Stimulated activated CD8-positive, alpha-beta memory T cell treated with anti-CD3 and anti-CD28 coated beads, Interleukin-7, amount 100 ng/mL, for 48 hours (primary cell): ENCODE results near the gene TRIM24.

Experiments used
- DNase-seq, 2 donors: peaks; one replicate each; pipeline ENCODE4 v3.0.0-alpha.2; 2020; ENCODE audit warnings: low read depth in 1 of 2; ENCODE audit errors: extremely low read depth in 1 of 2

TRIM24 gene

DNA sequence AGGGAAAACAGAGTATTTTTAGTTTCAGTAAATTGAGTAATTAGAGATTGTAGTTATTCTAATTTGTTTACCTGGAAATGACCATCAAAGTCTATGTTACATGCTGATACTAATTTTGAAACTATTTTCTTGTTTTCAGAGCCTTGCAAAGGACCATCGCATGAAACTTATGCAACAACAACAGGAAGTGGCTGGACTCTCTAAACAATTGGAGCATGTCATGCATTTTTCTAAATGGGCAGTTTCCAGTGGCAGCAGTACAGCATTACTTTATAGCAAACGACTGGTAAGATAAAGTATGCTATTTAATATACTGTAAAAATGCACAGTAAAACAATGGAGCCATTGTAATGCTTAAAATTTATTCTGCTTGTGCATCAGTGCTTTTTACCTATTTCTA, 78.5 kb downstream of the TRIM24 start:
- DNase-seq = no peak

DNA sequence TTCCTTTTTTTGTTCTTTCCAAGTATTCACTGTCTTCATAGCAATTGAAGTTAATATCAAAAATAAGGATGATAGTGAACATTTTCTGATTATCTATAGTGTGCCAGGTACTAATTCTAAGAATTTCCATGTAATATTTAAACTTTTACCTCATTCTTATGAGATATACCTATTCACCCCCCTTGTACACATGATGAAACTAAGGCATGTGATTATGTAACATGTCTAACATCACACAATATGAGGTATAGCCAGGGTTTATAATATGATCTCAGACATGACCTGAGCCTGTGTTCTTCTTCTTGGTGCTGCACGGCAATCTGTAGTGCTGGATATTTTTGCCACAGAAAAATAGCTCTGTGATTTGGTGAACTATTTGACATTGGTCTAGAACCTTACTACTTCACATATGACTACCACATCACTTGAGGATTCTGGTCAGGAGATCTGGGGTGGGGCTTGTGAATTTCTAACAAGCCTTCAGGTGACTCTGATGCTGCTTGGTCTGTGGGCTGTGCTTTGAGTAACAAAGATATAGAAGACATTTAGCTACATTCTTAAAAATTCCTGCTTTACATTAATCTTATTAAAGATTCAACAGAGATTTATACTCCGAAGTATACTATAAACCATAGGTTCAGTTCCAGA, 79.1 kb downstream of the TRIM24 start:
- DNase-seq = no peak

DNA sequence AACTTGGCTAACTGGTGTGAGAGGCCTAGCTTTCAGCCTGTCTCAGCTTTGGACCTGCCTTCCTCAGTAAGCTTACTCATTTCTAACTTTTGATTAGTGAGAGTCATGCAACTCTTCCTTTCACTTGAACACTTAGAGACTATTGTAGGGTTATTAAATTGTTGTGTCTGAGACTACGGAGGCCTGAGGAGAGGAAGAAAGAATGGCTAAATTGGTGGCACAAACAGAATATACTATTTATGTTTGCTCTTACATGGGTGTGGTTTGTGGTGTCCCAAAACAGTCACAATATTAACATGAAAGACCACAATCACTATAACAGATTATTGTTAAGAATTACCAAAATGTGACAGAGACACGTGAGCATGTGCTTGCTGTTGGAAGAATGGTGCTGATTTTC, 82.1 kb downstream of the TRIM24 start:
- no peak for DNase-seq

DNA sequence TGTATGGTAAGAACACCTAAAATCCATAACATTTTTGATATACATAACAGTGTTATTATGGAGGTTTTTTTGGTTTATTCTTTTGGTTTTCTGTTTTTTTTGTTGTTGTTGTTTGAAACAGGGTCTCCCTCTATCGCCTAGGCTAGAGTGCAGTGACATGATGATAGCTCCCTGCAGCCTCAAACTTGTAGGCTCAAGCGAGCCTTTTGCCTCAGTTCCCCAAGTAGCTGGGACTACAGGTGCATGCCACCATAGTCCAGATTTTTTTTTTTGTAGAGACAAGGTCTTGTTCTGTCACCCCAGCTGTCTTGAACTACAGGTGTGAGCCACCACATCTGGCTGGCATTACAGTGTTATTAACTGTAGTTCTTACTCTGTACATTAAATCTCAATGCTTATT, 83.7 kb downstream of the TRIM24 start:
- DNase-seq = no peak

DNA sequence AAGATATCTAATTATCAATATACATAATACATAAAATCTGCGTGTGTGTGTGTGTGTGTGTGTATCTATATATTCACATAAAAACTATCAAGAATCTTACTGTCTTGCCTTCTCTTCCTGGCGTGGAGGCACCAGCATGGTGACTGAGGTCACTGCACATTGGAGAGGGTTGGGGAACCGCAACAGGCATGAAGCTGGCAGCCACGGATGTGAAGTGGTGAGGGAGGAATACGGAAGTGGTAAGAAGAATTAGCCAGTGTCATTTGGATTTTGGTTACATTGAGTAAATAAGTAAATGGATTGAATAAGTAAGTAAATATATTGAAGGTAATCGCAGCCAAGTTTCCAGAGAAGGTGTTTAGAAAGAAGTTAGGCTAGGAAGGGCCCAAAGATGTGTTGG, 85.1 kb downstream of the TRIM24 start:
- DNase-seq = no peak

DNA sequence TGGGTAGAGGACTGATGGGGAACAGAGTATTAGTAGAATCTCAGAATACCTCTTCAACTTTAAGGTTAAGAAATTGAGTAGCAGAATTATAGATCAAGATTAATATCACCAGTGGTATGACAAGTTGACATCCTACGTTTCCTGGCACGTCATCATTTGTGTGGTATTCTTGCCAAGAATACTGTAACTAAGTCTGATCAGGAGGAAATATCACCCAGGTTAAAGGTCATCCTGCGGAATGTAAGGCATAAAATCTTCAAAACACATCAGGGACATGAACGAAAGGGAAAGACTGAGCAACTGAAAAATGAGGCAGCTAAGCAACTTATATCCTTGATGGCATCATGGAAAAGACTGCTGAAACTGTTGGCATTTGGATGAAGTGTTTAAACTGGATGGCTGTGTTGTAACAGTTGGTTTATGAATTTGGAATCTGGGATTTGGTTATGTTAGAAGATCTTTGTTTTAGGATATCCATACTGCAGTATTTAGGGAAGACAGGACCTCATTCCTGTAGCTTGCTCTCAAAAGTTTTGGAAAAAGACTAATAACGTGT, 86.1 kb downstream of the TRIM24 start:
- no peak for DNase-seq

DNA sequence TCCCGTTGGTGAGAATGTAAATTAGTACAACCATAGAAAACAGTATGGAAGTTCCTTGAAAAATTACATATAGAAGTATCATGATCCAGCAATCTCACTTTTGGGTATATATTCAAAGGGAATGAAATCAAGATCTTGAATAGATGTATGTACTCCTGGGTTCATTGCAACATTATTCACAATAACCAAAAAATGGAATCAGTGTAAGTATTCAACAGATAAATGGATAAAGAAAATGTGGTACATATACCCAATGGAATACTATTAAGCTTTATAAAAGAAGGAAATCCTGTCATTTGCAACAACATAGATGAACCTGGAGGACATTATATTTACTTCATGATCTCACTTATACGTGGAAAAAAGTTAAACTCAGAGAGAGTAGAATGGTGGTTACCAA, 86.8 kb downstream of the TRIM24 start:
- no peak for DNase-seq

DNA sequence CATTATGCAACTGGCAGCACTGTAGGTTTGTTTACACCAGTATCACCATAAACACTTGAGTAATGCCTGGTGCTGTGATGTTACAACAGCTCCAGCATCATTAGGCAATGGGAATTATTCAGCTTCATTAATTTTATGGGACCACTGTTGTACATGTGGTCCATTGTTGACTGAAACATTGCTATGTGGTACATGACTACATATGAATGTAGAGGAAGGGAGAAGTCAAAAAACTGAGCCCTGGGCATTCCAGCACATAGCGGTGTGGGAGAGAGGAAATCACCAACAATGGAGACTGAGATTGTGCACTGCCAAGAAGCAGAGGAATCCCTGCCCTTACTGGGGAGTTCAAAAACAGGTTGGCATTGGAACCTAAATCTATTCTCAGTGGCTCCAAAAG, 89.0 kb downstream of the TRIM24 start:
- DNase-seq = no peak

DNA sequence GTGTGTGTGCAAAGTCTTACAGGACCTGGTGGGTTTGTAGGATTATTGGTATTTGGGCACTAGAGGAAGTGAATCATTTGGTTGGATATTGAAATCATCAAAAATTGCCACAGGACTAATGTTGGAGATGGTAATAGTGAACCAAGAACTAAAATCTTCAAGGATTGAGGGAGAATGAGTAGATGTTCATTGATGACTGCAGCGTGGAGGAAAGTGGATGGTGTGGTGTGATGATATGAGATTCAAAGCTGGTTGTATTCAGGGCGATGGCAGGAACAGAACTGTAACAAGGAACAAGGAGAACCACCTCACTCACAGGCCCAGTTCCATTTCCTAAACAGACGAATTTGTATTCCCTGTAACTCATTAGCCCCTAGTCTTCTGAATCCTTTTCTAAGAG, 90.3 kb downstream of the TRIM24 start:
- no peak for DNase-seq

DNA sequence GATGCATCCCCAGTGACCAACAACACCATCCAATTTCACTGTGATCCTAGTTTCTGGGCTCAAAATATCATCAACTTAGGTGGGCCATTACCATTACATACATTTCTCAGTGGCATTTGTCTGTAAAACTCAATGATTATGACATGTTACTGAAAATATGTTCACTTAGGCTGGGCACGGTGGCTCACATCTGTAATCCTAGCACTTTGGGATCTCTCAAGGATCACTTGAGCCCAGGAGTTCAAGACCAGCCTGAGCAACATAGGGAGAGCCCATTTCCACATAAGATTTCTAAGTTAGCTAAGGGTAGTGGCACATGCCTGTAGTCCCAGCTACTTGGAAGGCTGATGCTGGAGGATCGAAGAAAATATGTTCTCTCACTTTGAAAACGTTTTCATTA, 91.0 kb downstream of the TRIM24 start:
- DNase-seq = no peak

DNA sequence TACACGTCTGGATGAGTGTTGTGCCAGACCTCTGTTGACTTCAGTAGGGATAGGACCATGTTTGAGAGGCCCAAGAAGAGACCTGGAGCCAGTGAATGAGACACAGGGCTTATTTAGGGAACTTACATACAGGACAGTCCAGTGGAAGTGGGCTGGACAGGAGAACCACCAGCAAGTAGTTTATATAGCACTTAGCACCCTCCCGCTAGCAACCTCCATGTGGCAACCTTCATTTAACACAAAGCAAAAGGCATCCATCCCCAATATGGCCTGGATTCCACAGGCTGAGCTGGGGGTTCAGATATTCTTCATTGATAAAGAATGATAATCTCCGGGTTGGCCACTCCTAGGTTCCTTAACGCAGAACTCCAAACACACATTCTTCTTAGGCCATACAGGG, 93.7 kb downstream of the TRIM24 start:
- no peak for DNase-seq

DNA sequence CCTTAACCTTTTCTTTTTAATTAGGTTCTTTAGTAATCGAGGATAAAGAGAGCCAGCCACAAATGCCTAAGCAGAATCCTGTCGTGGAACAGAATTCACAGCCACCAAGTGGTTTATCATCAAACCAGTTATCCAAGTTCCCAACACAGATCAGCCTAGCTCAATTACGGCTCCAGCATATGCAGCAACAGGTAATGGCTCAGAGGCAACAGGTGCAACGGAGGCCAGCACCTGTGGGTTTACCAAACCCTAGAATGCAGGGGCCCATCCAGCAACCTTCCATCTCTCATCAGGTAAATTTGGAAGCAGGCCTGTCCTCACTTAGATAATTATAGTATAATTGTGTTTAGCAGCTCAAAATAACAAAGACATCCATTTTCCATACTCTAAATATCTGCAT, 94.6 kb downstream of the TRIM24 start:
- DNase-seq = no peak

DNA sequence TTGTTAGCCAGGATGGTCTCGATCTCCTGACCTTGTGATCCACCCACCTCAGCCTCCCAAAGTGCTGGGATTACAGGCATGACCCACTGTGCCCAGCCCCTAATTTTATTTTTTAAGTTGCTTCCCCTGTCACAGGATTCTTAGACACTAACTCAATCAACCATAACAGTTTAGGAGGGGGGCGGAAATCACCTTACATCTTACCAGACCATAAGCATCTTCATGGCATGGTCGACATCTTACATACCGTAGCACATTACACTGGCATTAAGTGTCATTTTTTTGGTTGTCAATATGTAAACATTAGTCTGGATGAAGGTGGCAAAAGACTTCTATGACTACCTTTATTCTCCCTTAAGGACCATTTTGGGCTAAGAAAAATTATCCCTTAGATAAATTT, 95.6 kb downstream of the TRIM24 start:
- no peak for DNase-seq

DNA sequence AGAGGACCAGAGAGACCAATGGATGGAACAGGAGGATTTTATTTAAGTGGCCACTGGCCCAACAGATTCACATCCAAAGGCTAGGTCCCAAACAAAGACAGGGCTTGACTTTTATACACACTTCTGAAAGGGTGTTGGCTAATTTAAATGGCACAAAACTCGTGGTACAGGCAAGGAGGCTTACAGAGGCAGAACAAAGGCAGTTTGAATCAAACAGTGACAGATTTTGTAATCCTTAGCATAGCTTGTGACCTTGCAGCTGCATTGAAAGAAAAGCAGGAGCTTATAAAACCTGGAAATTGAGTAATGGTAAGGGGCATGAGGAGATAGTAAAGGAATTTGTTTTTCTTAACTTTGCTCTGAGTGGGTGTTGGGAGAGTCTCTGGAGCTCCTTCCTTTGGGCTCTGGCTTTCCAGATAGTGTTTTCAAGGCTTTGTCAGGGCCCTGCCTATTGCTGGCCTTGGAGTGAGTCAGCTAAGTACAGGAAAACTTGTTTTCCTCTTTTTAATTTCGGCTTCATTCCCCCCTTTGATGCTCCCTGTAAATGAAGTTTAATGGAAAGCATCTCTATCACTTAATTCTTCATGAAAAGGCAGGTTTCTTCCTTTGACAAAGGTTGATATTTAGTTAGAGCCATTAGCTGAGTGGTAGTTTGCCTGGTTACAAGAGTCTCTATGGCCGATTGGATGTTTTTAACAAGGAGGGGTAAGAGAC, 96.9 kb downstream of the TRIM24 start:
- DNase-seq = no peak

DNA sequence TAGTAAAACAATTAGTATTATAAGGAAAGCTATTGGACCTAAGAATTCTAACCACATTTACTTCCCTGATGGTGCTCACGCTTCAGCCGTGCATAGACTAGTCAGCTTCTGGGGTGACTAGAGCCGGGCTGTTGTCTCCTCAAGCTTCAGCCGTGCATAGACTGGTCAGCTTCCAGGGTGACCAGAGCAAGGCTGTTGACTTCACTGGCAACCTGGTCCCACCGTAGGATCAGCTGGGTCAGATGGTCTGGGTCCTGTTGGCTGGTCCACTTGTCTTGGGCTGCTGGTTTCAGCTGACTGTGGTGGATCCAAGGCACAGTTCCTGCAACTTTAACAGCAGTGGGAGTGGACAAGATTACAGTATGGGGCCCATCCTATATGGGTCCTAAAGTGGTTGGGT, 99.4 kb downstream of the TRIM24 start:
- DNase-seq = no peak

DNA sequence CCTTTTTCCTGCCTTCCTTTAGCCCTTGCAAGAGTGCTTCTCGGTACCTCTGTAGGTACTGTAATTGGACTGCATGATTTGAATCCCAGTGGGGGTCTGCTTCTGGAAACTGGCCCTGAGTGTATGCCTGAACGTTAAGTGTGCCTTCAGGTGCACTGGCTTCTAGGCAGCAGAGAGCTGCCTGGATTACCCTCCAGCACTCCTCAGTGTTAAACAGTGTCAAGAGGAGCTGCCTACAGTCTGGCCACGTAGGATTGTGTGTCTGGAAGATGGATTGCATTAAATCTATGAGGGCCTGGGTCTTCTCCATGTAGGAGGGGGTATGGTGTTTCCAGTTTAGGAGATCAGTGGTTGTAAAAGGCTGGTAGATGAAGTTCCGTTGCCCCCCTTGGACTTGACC, 103.7 kb downstream of the TRIM24 start:
- DNase-seq = no peak

DNA sequence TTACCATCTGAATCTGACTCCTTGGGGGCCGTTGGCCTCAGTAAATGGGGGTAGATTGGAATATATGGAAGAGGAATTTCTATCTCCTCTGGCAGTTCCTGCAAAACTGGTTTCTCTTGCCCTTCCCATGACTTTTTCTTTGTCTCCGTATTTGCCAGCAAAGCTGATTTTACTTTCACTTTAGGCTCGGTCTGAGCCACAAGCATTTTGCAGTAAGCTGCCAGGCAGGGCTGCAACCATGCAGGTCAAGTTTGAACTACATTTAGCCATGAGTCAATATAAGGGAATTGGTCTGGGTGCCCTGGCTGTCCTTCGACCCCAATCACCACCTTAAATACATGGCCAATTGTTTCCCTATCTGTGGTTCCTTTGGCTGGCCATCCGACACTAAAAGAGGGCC, 104.3 kb downstream of the TRIM24 start:
- no peak for DNase-seq

DNA sequence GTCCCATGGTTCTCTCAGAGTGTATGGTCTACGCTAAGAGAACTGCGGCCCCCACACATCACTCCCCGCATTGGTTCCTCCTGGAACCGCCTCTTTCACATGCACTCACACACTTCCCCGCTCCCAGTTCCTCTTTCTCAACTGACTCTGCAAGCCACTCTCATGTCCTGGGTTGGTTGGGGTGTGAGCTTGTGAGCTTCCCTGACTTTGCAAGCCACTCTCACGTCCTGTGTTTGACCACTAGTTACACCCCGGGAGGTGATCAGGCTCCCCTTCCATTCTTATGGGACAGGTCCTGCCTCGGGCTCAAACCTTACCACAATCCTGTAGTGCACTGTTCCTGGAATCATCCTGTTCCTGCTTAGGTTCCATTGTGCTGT, 105.0 kb downstream of the TRIM24 start:
- no peak for DNase-seq

DNA sequence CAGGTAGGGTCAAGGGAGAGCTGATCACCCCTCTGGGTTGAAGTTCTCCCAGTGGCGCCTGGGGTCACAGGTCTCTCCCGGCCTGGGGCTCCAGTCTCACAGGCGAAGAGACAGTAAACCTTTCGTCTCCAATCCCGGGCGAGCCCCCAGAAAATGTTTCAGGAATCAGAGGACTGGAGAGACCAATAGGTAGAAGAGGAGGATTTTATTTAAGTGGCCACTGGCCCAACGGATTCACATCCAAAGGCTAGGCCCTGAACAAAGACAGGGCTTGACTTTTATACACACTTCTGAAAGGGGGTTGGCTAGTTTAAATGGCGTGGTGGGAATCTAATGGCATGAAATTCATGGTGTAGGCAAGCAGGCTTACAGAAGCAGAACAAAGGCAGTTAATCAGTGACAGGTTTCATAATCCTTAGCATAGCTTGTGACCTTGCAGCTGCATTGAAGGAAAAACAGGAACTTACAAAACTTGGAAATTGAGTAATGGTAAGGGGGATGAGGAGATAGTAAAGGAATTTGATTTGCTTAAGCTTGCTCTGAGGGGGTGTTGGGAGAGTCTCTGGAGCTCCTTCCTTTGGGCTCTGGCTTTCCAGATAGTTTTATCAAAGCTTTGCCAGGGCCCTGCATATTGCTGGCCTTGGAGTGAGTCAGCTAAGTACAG, 105.5 kb downstream of the TRIM24 start:
- DNase-seq = no peak

DNA sequence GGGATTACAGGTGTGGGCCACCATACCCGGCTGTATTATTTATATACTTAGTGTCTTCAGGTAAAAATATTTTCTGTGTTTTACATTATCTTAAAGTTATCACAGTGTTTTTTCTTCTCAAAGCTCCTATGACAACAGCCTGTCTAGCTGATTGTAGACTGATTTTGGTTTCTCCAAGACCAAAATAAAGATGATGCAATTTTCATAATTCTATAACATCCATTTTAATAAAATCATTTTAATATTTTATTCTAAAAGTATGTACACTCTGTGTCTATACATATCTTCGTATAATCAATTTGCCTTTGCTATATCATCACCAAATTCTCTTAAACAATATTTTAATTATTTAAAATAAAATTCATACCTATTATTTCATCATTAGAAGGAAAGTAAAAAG, 108.6 kb downstream of the TRIM24 start:
- no peak for DNase-seq

DNA sequence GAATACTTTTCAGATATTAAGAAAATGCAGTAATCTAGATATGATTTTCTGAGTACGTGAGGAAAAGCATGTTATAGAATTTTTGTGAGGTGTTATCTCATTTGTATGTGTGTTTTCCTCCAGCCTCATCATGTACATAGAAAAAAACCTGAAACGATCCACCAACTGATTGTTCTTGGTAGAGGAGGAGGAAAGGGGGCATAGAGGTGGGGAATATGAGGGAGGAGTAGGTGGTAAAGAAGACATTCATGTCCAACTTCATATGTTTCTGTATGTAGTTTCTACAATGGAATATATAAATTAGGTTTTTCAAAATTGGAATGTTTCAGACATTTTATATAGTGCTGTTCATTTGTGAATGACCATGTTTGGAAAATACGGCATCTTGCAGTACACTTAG, 109.4 kb downstream of the TRIM24 start:
- DNase-seq = no peak

DNA sequence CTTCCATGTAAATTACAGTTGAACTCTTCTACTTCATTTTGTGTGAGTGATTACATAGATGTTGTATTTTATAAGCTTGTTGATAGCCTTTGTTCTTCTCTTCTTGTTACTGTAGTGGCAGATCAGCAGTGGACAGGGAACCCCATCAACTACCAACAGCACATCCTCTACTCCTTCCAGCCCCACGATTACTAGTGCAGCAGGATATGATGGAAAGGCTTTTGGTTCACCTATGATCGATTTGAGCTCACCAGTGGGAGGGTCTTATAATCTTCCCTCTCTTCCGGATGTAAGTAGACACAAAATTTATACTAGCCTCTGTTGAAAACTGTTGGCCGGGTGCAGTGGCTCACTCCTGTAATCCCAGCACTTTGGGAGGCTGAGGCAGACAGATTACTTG, 110.7 kb downstream of the TRIM24 start:
- DNase-seq = no peak
